HepG2 (cell line): ENCODE results near the gene TMEM221. TPM values are rescaled to one million over a fixed set of nuclear protein-coding genes. Genes with fewer than 3 reads are reported as not detected.
A peak's percentile ranks its signal among the peaks of the same experiment; 100 is the strongest.

Experiments used
- PHF21A ChIP-seq: sonication (generic); formaldehyde crosslinking; IDR thresholded peaks from 2 replicates; pipeline ENCODE4 v1.5.0; 2020; ENCODE audit warnings: mild to moderate bottlenecking, missing genetic modification reagents
- ZNF747 ChIP-seq: sonication (generic); formaldehyde crosslinking; IDR thresholded peaks from 2 replicates; pipeline ENCODE4 v1.8.1; 2023; ENCODE audit warnings: missing genetic modification reagents, mild to moderate bottlenecking, borderline replicate concordance
- polyA plus RNA-seq, 8 experiments: library from polyadenylated mRNA; depleted of rRNA in 3 of 8; stranded (reverse) in 7 of 8; unstranded in 1 of 8; fragments of >200 nt; fragmentation: Illumina TruSeq in 4 of 8; extraction: Trizol in 4 of 8; gene quantifications; 2 replicates each; pipeline versions ENCODE4 v1.2.1 to v1.2.3, GENCODE V29; 2011 to 2016; ENCODE audit warnings: low read depth in 4 of 8, missing spikeins in 1 of 8, mixed read lengths in 1 of 8; ENCODE audit not compliant: insufficient read depth in 1 of 8
- total RNA-seq, 5 experiments: library from RNA; depleted of rRNA; stranded (reverse); fragments of >200 nt; fragmentation: Illumina TruSeq; extraction: Trizol; gene quantifications; 2 replicates each; pipeline ENCODE4 v1.2.3, GENCODE V29; 2016; ENCODE audit warnings: low read depth in 1 of 5
- TF ChIP-seq, protein P1 (sequence below): sonication (generic); formaldehyde crosslinking; IDR thresholded peaks from 2 replicates; pipeline ENCODE4 v1.4.0; 2020; ENCODE audit warnings: missing genetic modification reagents, borderline replicate concordance
- TF ChIP-seq, protein P2 (sequence below): sonication (generic); formaldehyde crosslinking; IDR thresholded peaks from 2 replicates; pipeline ENCODE4 v1.5.0; 2020; ENCODE audit warnings: mild to moderate bottlenecking, missing genetic modification reagents, borderline replicate concordance
- TF ChIP-seq, protein P3 (sequence below): sonication (generic); formaldehyde crosslinking; IDR thresholded peaks from 2 replicates; pipeline ENCODE4 v1.5.1; 2020; ENCODE audit warnings: mild to moderate bottlenecking, missing genetic modification reagents, moderate library complexity
- TF ChIP-seq, protein P4 (sequence below): sonication (generic); formaldehyde crosslinking; IDR thresholded peaks from 2 replicates; pipeline ENCODE4 v1.8.0; 2022; ENCODE audit warnings: missing genetic modification reagents, mild to moderate bottlenecking, borderline replicate concordance

TMEM221 gene
- total and polyA plus RNA-seq, 2 of the 13 experiments (the other 11 are each of a cell fraction or from before 2014, with no cell fraction given): 0.33 to 0.77 TPM

DNA sequence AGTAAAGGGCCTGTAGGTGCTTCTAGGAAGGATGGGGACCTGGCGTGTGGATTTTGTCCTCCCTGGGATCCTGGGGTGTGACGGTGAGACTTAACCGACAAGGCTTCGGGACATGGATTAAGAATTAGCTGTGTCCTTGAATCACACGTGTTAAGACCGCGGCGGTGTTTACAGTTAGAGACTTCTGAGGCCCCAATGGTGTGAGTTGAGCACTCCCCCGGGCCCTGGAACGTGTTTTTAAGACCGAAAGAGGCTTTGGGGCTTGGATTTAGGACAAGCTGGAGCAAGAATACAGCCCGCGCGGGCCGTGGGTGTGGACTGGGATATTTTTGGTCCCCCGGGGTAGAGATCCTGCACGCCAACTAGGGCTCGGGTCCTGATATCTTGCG is 20.6 kb upstream of the TMEM221 start (continued):
- TF ChIP-seq, protein P1, sequence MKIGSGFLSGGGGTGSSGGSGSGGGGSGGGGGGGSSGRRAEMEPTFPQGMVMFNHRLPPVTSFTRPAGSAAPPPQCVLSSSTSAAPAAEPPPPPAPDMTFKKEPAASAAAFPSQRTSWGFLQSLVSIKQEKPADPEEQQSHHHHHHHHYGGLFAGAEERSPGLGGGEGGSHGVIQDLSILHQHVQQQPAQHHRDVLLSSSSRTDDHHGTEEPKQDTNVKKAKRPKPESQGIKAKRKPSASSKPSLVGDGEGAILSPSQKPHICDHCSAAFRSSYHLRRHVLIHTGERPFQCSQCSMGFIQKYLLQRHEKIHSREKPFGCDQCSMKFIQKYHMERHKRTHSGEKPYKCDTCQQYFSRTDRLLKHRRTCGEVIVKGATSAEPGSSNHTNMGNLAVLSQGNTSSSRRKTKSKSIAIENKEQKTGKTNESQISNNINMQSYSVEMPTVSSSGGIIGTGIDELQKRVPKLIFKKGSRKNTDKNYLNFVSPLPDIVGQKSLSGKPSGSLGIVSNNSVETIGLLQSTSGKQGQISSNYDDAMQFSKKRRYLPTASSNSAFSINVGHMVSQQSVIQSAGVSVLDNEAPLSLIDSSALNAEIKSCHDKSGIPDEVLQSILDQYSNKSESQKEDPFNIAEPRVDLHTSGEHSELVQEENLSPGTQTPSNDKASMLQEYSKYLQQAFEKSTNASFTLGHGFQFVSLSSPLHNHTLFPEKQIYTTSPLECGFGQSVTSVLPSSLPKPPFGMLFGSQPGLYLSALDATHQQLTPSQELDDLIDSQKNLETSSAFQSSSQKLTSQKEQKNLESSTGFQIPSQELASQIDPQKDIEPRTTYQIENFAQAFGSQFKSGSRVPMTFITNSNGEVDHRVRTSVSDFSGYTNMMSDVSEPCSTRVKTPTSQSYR (CRISPR knock-in tag): no peak
- TF ChIP-seq, protein P2, sequence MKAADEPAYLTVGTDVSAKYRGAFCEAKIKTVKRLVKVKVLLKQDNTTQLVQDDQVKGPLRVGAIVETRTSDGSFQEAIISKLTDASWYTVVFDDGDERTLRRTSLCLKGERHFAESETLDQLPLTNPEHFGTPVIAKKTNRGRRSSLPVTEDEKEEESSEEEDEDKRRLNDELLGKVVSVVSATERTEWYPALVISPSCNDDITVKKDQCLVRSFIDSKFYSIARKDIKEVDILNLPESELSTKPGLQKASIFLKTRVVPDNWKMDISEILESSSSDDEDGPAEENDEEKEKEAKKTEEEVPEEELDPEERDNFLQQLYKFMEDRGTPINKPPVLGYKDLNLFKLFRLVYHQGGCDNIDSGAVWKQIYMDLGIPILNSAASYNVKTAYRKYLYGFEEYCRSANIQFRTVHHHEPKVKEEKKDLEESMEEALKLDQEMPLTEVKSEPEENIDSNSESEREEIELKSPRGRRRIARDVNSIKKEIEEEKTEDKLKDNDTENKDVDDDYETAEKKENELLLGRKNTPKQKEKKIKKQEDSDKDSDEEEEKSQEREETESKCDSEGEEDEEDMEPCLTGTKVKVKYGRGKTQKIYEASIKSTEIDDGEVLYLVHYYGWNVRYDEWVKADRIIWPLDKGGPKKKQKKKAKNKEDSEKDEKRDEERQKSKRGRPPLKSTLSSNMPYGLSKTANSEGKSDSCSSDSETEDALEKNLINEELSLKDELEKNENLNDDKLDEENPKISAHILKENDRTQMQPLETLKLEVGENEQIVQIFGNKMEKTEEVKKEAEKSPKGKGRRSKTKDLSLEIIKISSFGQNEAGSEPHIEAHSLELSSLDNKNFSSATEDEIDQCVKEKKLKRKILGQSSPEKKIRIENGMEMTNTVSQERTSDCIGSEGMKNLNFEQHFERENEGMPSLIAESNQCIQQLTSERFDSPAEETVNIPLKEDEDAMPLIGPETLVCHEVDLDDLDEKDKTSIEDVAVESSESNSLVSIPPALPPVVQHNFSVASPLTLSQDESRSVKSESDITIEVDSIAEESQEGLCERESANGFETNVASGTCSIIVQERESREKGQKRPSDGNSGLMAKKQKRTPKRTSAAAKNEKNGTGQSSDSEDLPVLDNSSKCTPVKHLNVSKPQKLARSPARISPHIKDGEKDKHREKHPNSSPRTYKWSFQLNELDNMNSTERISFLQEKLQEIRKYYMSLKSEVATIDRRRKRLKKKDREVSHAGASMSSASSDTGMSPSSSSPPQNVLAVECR (CRISPR knock-in tag): 0 out of 2 replicates have a peak, but pooled peaks have one; percentile 2
- TF ChIP-seq, protein P3, sequence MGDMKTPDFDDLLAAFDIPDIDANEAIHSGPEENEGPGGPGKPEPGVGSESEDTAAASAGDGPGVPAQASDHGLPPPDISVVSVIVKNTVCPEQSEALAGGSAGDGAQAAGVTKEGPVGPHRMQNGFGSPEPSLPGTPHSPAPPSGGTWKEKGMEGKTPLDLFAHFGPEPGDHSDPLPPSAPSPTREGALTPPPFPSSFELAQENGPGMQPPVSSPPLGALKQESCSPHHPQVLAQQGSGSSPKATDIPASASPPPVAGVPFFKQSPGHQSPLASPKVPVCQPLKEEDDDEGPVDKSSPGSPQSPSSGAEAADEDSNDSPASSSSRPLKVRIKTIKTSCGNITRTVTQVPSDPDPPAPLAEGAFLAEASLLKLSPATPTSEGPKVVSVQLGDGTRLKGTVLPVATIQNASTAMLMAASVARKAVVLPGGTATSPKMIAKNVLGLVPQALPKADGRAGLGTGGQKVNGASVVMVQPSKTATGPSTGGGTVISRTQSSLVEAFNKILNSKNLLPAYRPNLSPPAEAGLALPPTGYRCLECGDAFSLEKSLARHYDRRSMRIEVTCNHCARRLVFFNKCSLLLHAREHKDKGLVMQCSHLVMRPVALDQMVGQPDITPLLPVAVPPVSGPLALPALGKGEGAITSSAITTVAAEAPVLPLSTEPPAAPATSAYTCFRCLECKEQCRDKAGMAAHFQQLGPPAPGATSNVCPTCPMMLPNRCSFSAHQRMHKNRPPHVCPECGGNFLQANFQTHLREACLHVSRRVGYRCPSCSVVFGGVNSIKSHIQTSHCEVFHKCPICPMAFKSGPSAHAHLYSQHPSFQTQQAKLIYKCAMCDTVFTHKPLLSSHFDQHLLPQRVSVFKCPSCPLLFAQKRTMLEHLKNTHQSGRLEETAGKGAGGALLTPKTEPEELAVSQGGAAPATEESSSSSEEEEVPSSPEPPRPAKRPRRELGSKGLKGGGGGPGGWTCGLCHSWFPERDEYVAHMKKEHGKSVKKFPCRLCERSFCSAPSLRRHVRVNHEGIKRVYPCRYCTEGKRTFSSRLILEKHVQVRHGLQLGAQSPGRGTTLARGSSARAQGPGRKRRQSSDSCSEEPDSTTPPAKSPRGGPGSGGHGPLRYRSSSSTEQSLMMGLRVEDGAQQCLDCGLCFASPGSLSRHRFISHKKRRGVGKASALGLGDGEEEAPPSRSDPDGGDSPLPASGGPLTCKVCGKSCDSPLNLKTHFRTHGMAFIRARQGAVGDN: 0 out of 2 replicates have a peak, but pooled peaks have one; percentile 3
- TF ChIP-seq ZNF747 (CRISPR knock-in tag) (0 out of 2 replicates have a peak, but pooled peaks have one; percentile 13), PHF21A (CRISPR knock-in tag) (0 out of 2 replicates have a peak, but pooled peaks have one; percentile 7)
- TF ChIP-seq, protein P4, sequence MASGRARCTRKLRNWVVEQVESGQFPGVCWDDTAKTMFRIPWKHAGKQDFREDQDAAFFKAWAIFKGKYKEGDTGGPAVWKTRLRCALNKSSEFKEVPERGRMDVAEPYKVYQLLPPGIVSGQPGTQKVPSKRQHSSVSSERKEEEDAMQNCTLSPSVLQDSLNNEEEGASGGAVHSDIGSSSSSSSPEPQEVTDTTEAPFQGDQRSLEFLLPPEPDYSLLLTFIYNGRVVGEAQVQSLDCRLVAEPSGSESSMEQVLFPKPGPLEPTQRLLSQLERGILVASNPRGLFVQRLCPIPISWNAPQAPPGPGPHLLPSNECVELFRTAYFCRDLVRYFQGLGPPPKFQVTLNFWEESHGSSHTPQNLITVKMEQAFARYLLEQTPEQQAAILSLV (CRISPR knock-in tag): peak; percentile 23; the same call in 1 of the 2 replicates
